Activated CD4-positive, alpha-beta T cell treated with anti-CD3 and anti-CD28 coated beads, Interleukin-2, amount 10 ng/mL, durations not matched to agents 7 days and 5 days (primary cell): ENCODE data around the gene ESAM. TPM values are rescaled to one million over a fixed set of nuclear protein-coding genes. Genes with fewer than 3 reads are reported as not detected.

ENCODE experiments used
- CTCF ChIA-PET: fragments of 350-600 bp; sonication (Branson Sonifier 250); formaldehyde crosslinking; loops from one replicate; lab custom pipeline; 2021; ENCODE audit warnings: antibody characterized with exemption; lab: Charles Lee
- POLR2A ChIA-PET: fragments of 350-600 bp; sonication (Branson Sonifier 250); formaldehyde crosslinking; loops from one replicate; lab custom pipeline; 2021; ENCODE audit warnings: antibody characterized with exemption; lab: Charles Lee
- DNase-seq: peaks from one replicate; pipeline ENCODE4 v3.0.0-alpha.2; 2020
- H3K27ac Mint-ChIP-seq: one replicate; pipeline ENCODE4 v1.8.0; 2021; ENCODE audit warnings: mild to moderate bottlenecking, moderate library complexity, mixed read lengths
- H3K27me3 Mint-ChIP-seq: one replicate; pipeline ENCODE4 v1.8.0; 2021; ENCODE audit warnings: mixed read lengths
- H3K36me3 Mint-ChIP-seq: one replicate; pipeline ENCODE4 v1.8.0; 2021; ENCODE audit warnings: low read depth, mixed read lengths
- H3K4me1 Mint-ChIP-seq: one replicate; pipeline ENCODE4 v1.8.0; 2021; ENCODE audit warnings: mixed read lengths
- H3K4me3 Mint-ChIP-seq: one replicate; pipeline ENCODE4 v1.8.0; 2021; ENCODE audit warnings: mild to moderate bottlenecking, moderate library complexity, mixed read lengths
- H3K9me3 Mint-ChIP-seq: one replicate; pipeline ENCODE4 v1.8.0; 2021; ENCODE audit warnings: mixed read lengths
- total RNA-seq, 2 experiments: library from RNA; stranded (reverse); gene quantifications; one replicate each; pipeline ENCODE4 v1.2.3, GENCODE V29; 2021

ESAM gene
- total RNA-seq, 2 experiments from 2014 or later: 0.19 to 0.45 TPM

- POLR2A ChIA-PET: interaction anchor here (0.6 kb wide), 1 partner anchor 47 kb away, joined by 6 read pairs; no protein-coding TSS in a partner anchor
- no peak for DNase-seq
- H3K27me3 Mint-ChIP-seq: peaks cover 42% of the 10 kb centered on the region
- H3K4me3 Mint-ChIP-seq: no peak overlapping the region
- CTCF ChIA-PET: interaction anchor here (0.6 to 1.7 kb wide), 2 partner anchors 10 to 1855 kb away, joined by 4 to 5 read pairs; no protein-coding TSS in a partner anchor
- H3K4me1 Mint-ChIP-seq: peaks cover 15% of the 10 kb centered on the region
- H3K36me3 Mint-ChIP-seq: no peaks in the 10 kb centered on the region
- no peaks in the 10 kb centered on the region for H3K9me3 Mint-ChIP-seq
- no peak overlapping the region for H3K27ac Mint-ChIP-seq
These were observed 5.9 kb downstream of the ESAM start for GRCh38 chr11:124756033-124756752.

GRCh38 chr11:124754710-124755109 lies 7.4 kb downstream of the ESAM start:
- CTCF ChIA-PET: interaction anchor here (0.6 to 1.7 kb wide), 3 partner anchors 8 to 52 kb away, joined by 4 to 6 read pairs (median 5); no protein-coding TSS in a partner anchor
- no peak overlapping the region for H3K27ac Mint-ChIP-seq
- POLR2A ChIA-PET: no interaction called here
- H3K4me1 Mint-ChIP-seq: peaks cover 21% of the 10 kb centered on the region
- no peak for DNase-seq
- no peaks in the 10 kb centered on the region for H3K36me3 Mint-ChIP-seq
- no peaks in the 10 kb centered on the region for H3K9me3 Mint-ChIP-seq
- H3K4me3 Mint-ChIP-seq: no peak overlapping the region
- peaks cover 30% of the 10 kb centered on the region for H3K27me3 Mint-ChIP-seq

- Mint-ChIP-seq H3K27ac (no peak overlapping the region), H3K4me1 (peaks cover 22% of the 10 kb centered on the region), H3K4me3 (no peak overlapping the region), H3K36me3 (no peaks in the 10 kb centered on the region), H3K27me3 (peaks cover 27% of the 10 kb centered on the region), H3K9me3 (no peaks in the 10 kb centered on the region)
- ChIA-PET POLR2A (no interaction called here), CTCF (interaction anchor here (0.7 to 1.5 kb wide), 2 partner anchors 9 to 122 kb away, joined by 3 to 6 read pairs; no protein-coding TSS in a partner anchor)
- DNase-seq: no peak
These were observed 7.8 kb downstream of the ESAM start for GRCh38 chr11:124754309-124754708.

- POLR2A ChIA-PET: no interaction called here
- CTCF ChIA-PET: interaction anchor here (0.7 to 1.4 kb wide), 2 partner anchors 9 to 123 kb away, joined by 3 to 8 read pairs; partner anchors contain the start of gene ESAM
- H3K9me3 Mint-ChIP-seq: no peaks in the 10 kb centered on the region
- H3K27ac Mint-ChIP-seq: no peak overlapping the region
- peaks cover 23% of the 10 kb centered on the region for H3K27me3 Mint-ChIP-seq
- H3K36me3 Mint-ChIP-seq: no peaks in the 10 kb centered on the region
- H3K4me3 Mint-ChIP-seq: no peak overlapping the region
- no peak for DNase-seq
- peaks cover 28% of the 10 kb centered on the region for H3K4me1 Mint-ChIP-seq
These were observed 8.5 kb downstream of the ESAM start for GRCh38 chr11:124753624-124754023.

GRCh38 chr11:124753205-124753604 lies 8.9 kb downstream of the ESAM start:
- ChIA-PET CTCF (interaction anchor here (0.7 to 1.6 kb wide), 4 partner anchors 10 to 84 kb away, joined by 3 to 8 read pairs (median 4); partner anchors contain the start of gene ESAM), POLR2A (no interaction called here)
- no peak for DNase-seq
- H3K36me3 Mint-ChIP-seq: no peaks in the 10 kb centered on the region
- H3K27me3 Mint-ChIP-seq: peaks cover 19% of the 10 kb centered on the region
- no peak overlapping the region for H3K27ac Mint-ChIP-seq
- H3K4me1 Mint-ChIP-seq: peaks cover 27% of the 10 kb centered on the region
- no peak overlapping the region for H3K4me3 Mint-ChIP-seq
- no peaks in the 10 kb centered on the region for H3K9me3 Mint-ChIP-seq

GRCh38 chr11:124752471-124753102 lies 9.5 kb downstream of the ESAM start:
- H3K9me3 Mint-ChIP-seq: no peaks in the 10 kb centered on the region
- H3K36me3 Mint-ChIP-seq: no peaks in the 10 kb centered on the region
- POLR2A ChIA-PET: no interaction called here
- H3K4me3 Mint-ChIP-seq: no peak overlapping the region
- CTCF ChIA-PET: interaction anchor here (0.5 to 1.9 kb wide), 8 partner anchors 10 to 652 kb away, joined by 3 to 8 read pairs (median 4); partner anchors contain the start of gene ESAM
- peaks cover 28% of the 10 kb centered on the region for H3K4me1 Mint-ChIP-seq
- DNase-seq: no peak
- H3K27ac Mint-ChIP-seq: no peak overlapping the region
- peaks cover 13% of the 10 kb centered on the region for H3K27me3 Mint-ChIP-seq

- Mint-ChIP-seq H3K4me1 (peaks cover 33% of the 10 kb centered on the region), H3K27me3 (peaks cover 7% of the 10 kb centered on the region), H3K9me3 (no peaks in the 10 kb centered on the region), H3K4me3 (no peak within 1 kb of the TSS), H3K36me3 (no peaks in the 10 kb centered on the region), H3K27ac (no peak within 1 kb of the TSS)
- ChIA-PET CTCF (interaction anchor here (0.5 to 1.9 kb wide), 7 partner anchors 11 to 263 kb away, joined by 3 to 8 read pairs (median 3); partner anchors contain the start of genes ESAM and NRGN), POLR2A (no interaction called here)
- DNase-seq: no peak
These were observed 10.2 kb downstream of the ESAM start, which contains the start of gene VSIG2 for GRCh38 chr11:124751741-124752470. Gene VSIG2, minus strand, starts transcription at chr11:124752255. Its CDS starts 118 bp downstream, at chr11:124752137.

- POLR2A ChIA-PET: no interaction called here
- CTCF ChIA-PET: interaction anchor here (1.2 to 1.9 kb wide), 2 partner anchors 11 to 21 kb away, joined by 3 to 4 read pairs; partner anchors contain the start of gene NRGN
These were observed 10.7 kb downstream of the ESAM start for GRCh38 chr11:124751391-124751740.

GRCh38 chr11:124749912-124750311 lies 12.2 kb downstream of the ESAM start:
- Mint-ChIP-seq H3K27me3 (peaks cover 2% of the 10 kb centered on the region), H3K4me3 (no peak overlapping the region), H3K36me3 (no peaks in the 10 kb centered on the region), H3K9me3 (no peaks in the 10 kb centered on the region), H3K4me1 (peaks cover 37% of the 10 kb centered on the region), H3K27ac (no peak overlapping the region)
- no peak for DNase-seq
- CTCF ChIA-PET: no interaction called here
- POLR2A ChIA-PET: no interaction called here

More at GRCh38 chr11:124751391-124751740, 10.7 kb downstream of the ESAM start:
- DNase-seq: no peak
- no peaks in the 10 kb centered on the region for H3K9me3 Mint-ChIP-seq
- H3K4me3 Mint-ChIP-seq: no peak overlapping the region
- H3K27ac Mint-ChIP-seq: no peak overlapping the region
- H3K36me3 Mint-ChIP-seq: no peaks in the 10 kb centered on the region
- H3K27me3 Mint-ChIP-seq: peaks cover 3% of the 10 kb centered on the region
- peaks cover 35% of the 10 kb centered on the region for H3K4me1 Mint-ChIP-seq

GRCh38 chr11:124748481-124749343 lies 13.4 kb downstream of the ESAM start:
- DNase-seq: no peak
- POLR2A ChIA-PET: no interaction called here
- Mint-ChIP-seq H3K4me3 (no peak overlapping the region), H3K36me3 (no peaks in the 10 kb centered on the region), H3K4me1 (peaks cover 37% of the 10 kb centered on the region), H3K27me3 (peaks cover 2% of the 10 kb centered on the region), H3K27ac (no peak overlapping the region), H3K9me3 (no peaks in the 10 kb centered on the region)
- CTCF ChIA-PET: interaction anchor here (0.8 to 2.0 kb wide), 3 partner anchors 9 to 10 kb away, joined by 3 to 9 read pairs (median 6); partner anchors contain the start of gene NRGN

- no peaks in the 10 kb centered on the region for H3K9me3 Mint-ChIP-seq
- peaks cover 2% of the 10 kb centered on the region for H3K27me3 Mint-ChIP-seq
- H3K36me3 Mint-ChIP-seq: no peaks in the 10 kb centered on the region
- no peak overlapping the region for H3K27ac Mint-ChIP-seq
- DNase-seq: no peak
- H3K4me1 Mint-ChIP-seq: peaks cover 37% of the 10 kb centered on the region
- POLR2A ChIA-PET: no interaction called here
- H3K4me3 Mint-ChIP-seq: no peak overlapping the region
- CTCF ChIA-PET: interaction anchor here (0.8 to 3.1 kb wide), 4 partner anchors 8 to 53 kb away, joined by 3 to 12 read pairs (median 8); partner anchors contain the start of genes MSANTD2 and NRGN
These were observed 14.0 kb downstream of the ESAM start for GRCh38 chr11:124748100-124748418.
